K562 treated with DMSO at 1 percent for 48 hours (cell line): Measurements from ENCODE around the gene RNF183. TPM values are rescaled to one million over a fixed set of nuclear protein-coding genes. Genes with fewer than 3 reads are reported as not detected.

Experiments used
- total RNA-seq: library from RNA; unstranded; fragments of 300-600 nt; gene quantifications from 2 replicates; pipeline ENCODE4 v1.2.3, GENCODE V29; 2022; ENCODE audit warnings: low replicate concordance; ENCODE audit errors: extremely low read depth

The RNF183 gene, protein sequence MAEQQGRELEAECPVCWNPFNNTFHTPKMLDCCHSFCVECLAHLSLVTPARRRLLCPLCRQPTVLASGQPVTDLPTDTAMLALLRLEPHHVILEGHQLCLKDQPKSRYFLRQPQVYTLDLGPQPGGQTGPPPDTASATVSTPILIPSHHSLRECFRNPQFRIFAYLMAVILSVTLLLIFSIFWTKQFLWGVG
- not detected in 2 replicates for total RNA-seq

DNA sequence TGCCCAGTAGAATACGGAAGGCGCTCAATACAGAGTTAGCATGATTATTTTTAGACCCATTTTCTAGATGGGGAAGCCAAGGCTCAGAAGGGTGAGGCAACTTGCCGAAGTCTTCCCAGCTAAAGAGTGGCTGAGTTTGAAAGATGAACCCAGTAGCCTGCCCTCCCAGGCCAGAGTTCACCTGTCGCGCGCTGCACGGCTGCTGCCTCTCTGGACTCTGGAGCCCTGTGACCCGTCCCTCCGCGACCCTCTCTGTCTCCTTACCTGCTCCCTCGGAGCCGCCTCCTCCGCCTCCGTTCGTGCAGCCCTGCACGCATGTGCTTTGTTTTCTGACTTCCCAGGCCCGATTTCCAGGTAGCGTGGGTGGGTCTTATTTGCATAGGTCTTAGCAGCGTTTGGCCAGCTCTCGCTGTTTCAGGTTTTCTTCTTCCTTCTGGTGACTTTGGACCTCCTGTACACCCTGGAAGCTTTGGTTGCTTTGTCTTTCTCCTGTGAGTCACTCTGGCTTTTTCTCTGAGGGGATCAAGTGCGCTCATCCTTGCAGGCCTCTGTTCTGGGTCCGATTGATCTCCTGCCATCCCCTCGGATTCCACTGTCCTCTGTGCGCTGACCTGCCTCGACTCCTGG lies at the start of gene RNF183:
Gene RNF183, minus strand, starts transcription at position 585 of the 627 bp plus-strand sequence. CDS start 5,192 bp downstream, outside the sequence.

DNA sequence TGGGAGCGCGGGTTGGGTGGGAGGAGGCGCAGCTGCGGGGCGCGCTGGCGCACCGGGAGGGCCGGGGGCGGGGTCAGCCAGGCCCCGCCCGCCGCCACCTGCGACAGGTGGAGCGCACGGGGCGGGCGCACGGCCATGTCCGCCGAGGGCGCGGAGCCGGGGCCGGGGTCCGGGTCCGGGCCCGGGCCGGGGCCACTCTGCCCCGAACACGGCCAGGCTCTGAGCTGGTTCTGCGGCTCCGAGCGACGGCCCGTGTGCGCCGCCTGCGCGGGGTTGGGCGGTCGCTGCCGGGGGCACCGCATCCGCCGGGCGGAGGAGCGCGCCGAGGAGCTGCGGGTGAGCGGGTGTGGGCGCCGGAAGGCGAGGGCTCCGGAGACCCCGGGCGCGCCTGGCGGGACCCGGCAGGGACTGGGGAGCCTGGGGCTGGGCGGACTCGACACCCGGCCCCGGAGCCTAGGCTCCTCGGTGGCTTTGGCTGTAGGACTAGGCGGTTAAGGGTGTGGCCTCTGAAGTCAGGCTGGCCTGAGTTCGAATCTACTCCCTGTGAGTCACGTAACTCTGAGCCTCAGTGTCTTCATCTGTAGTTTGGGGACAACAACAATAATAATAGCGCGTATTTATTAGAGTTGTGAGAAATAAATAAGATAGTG lies 46.4 kb upstream of the RNF183 start, which contains the start of gene BSPRY:
Gene BSPRY, plus strand, starts transcription at position 97 of the 650 bp plus-strand sequence. Its CDS starts 39 bp downstream, at position 136.

DNA sequence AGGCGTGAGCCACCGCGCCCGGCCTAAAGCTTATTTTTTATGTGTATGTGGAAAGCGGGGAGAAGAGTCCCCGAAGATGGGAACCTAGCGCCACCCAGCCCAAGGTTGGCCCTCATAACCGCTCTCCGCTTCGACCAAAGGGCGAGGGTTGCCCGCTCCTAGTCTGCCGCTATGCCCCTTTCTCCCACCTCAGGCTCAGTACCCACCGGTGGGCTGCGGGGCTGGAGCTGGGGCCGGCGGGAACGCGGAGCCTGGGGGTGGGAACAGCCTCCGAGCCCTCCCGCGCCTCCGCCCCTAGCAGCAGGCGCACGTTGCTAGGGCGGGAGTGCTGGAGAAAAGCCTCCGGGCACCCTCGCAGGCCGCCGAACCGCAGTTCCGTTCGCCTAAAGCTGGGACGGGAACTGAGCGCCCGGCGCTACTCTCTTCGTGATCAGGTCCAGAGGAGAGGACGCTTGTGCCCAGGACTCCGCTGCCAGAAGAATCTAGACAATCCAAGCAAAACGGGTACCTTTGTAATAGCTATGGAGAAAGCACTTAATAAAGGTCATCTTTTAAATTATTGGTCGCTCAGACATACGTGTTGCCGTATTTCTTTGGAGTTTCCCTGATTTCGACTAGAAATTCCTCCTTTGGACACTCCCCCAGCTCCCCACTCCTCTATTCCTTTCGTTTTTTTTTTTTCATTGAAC lies 37.0 kb upstream of the RNF183 start, which contains the start of gene WDR31:
Gene WDR31, minus strand, starts transcription at position 265 of the 689 bp plus-strand sequence. CDS start 8,253 bp downstream, outside the sequence.

DNA sequence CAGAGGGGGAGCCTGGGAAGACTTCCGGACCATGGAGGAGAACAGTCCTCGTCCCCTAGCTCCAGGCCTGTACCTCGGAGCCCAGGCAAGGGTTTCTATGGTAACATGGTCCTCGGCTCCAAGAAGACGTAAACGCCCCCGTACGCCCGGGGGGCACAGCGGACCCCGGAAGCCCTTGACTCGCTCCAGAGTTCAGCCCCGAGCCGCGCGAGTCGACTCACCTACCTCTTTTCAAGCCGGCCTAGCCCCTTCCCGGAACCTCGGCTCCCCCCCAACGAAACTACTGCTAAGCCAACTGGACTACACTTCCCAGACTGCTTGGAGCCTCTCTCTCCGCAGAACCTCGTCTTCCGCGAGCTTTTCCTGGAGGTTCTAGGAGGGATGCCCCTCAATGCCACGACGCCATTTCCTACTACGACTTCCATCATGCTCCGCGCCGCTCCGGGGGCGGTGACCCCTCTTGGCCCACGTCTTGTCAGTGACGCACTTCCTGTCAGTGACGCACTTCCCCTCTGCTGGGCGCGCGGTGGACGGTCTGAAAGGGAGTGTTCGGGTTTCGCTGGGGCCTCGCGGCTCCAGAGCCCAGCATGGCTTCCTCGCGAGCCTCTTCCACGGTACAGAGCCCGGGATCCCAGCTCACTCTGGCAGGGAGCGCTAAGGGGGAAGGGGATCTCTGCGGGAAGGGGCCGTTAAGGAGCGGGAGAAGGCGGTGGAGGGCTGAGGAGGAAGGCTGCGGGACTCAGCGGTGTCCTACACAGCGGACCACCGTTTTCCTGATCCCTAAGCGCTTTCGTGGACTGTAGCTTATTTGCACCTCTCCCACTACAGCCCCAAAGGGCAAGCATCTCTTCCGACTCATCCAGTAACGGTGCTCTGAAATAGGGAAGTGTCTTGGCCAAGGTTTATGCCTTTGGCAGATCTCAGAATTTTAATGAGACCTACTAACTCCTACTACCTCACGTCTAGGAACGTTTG lies 27.7 kb downstream of the RNF183 start, which contains the start of the genes CDC26 and PRPF4:
Gene CDC26, minus strand, starts transcription at position 416 of the 975 bp plus-strand sequence. CDS start 3,065 bp downstream, outside the sequence.
Gene PRPF4, plus strand, starts transcription at position 502 of the 975 bp plus-strand sequence. Its CDS starts 86 bp downstream, at position 588.

Other genes starting within 250 kb of the RNF183 start
- gene ZFP37, start 246.7 kb downstream of the RNF183 start, total RNA-seq = not detected in 2 replicates
- not detected in 2 replicates for gene SLC31A2, start 152.4 kb downstream of the RNF183 start, total RNA-seq
- not detected in 2 replicates for gene FKBP15, start 82.1 kb downstream of the RNF183 start, total RNA-seq
- not detected in 2 replicates for gene SLC31A1, start 81.8 kb downstream of the RNF183 start, total RNA-seq
- not detected in 2 replicates for gene CDC26, start 27.8 kb downstream of the RNF183 start, total RNA-seq
- not detected in 2 replicates for gene PRPF4, start 27.7 kb downstream of the RNF183 start, total RNA-seq
- not detected in 2 replicates for gene WDR31, start 36.9 kb upstream of the RNF183 start, total RNA-seq
- gene BSPRY, start 46.2 kb upstream of the RNF183 start, total RNA-seq = not detected in 2 replicates
- not detected in 2 replicates for gene HDHD3, start 73.6 kb upstream of the RNF183 start, total RNA-seq
- gene ALAD, start 97.9 kb upstream of the RNF183 start, total RNA-seq = not detected in 2 replicates
- gene POLE3, start 107.3 kb upstream of the RNF183 start, total RNA-seq = not detected in 2 replicates
- not detected in 2 replicates for gene C9orf43, start 107.4 kb upstream of the RNF183 start, total RNA-seq
- not detected in 2 replicates for gene RGS3, start 160.4 kb upstream of the RNF183 start, total RNA-seq